HG02610 (cell line): ENCODE measurements around the gene TUBB1.
"Not testable (repeated sequence)": the region's sequence is repeated elsewhere in the genome, so short reads cannot be mapped to it uniquely, and the experiment has no call there.

Source experiments
- ATAC-seq: cut with Tn5 transposase; IDR thresholded peaks from one replicate; pipeline ENCODE4 v1.9.1; 2021; ENCODE audit warnings: mild to moderate bottlenecking, moderate library complexity; ENCODE audit not compliant: unreplicated experiment

The TUBB1 gene

GRCh38 chr20:59005523-59006166 is 13.6 kb upstream of the TUBB1 start:
- no peak for ATAC-seq

DNA sequence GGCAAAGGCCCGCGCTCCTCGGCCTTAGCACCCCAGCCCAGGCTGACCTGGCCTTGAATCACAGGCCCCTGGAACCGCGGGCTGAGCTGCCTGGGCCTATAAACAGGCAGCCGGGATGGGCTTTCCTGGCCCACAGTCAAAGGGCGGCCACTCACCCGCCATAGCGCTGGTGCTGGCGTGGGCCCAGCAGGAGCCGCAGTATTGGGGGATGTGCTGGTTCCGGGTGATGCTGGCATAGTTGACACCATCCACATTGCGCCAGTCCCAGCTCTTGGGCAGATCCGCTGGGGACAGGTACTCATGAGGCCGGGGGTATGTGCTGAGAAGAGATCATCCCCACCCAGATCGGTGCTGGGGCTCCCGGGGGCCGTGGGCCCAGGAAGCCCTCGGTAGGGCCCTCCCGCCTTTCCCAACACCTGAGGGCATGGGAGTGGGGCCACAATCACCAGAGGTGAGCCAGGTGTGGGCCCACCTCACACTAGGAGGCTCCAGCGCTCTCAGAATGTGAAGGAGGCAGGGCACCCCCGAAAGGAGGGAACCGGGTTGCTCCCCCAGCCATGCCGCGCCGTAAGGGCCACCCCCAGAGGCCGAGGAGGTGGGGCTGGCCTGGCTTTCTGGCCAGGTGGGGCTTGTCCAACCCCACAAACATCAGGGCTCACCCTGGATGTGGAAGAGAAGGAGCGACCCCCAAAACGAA is 12.9 kb upstream of the TUBB1 start:
- no peak for ATAC-seq

- ATAC-seq, result peak; percentile 18
Measured at GRCh38 chr20:59006864-59007664, 12.2 kb upstream of the TUBB1 start, which contains the start of gene CTSZ. Gene CTSZ, minus strand, starts transcription at chr20:59007254. Its CDS starts 126 bp downstream, at chr20:59007128.

GRCh38 chr20:59007665-59008511 is 11.3 kb upstream of the TUBB1 start:
- peak; percentile 30 for ATAC-seq

GRCh38 chr20:59008715-59009336 is 10.4 kb upstream of the TUBB1 start:
- ATAC-seq, result no peak

- no peak for ATAC-seq
Measured at GRCh38 chr20:59010321-59010994, 8.8 kb upstream of the TUBB1 start.

DNA sequence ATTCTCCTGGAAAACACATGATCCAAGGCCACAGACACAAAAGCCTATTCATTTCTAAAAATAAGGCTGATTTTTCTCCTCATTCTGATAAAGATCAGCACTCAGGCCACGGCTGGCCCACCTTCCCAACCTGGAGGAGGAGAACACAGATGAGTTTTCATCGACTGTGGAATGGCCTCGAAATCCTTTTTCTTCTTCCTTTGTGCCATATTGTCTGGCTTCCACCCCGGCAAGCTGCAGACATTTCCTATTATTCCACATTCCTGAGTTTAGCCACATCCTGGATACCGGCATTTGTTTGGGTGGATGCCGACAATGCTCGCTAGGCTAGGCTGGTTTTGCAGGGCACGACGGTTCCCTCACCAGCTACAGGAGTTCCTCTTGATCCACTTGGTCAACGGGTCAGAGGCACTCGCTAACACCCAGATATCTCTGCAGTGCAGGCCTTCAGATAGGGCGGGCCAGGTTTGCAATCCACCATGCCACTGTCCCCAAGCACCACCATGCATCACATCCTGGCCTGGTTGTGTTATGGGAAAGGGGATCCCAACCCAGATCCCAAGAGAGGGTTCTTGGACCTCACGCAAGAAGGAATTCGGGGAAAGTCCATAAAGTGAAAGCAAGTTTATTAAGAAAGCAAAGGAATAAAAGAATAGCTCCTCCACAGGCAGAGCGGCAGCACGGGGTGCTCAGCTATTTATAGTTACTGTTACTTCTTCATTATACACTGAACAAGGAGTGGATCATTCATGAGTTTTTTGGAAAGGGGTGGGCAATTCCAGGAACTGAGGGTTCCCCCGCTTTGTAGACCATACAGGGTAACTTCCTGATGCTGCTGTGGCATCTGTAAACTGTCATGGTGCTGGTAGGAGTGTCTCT is 8.0 kb upstream of the TUBB1 start:
- no peak for ATAC-seq

GRCh38 chr20:59011874-59012157 is 7.4 kb upstream of the TUBB1 start:
- not testable (repeated sequence) for ATAC-seq

GRCh38 chr20:59013031-59013951 is 5.9 kb upstream of the TUBB1 start:
- no peak for ATAC-seq

- no peak for ATAC-seq
Measured at GRCh38 chr20:59013959-59014608, 5.1 kb upstream of the TUBB1 start.

DNA sequence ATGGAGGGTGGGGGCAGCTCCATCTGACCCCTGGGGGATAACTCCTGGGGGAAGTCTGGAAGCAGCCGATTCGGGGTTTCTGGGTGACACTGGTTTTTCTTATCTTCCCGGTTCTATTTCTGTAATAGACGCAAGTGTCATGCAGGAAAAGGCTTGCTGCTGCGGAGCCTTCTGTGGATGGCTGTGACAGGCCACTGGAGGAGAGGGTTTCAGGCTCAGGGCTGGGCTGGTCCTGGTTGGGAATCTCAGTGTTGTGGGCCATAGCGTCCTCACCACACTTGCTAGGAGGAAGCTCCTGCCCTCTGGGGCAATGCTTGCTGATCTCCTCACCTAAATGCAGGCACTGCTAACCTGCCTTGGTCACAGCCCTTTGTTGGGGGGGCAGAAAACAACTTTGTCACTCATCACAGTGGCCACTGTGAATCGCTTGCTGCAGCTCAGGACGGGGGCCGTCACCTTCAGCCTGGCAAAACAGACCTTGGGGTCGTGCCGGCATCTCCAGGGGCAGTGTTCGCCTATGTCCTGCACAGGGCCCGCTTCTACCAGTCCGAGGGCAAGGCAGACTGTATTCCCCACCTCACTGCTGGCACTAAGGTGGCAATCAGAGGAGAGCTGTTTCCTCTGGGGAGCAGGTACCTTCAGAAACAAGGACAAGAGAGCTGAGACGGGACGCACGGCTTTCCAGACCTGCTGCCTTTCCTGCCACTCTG is 4.4 kb upstream of the TUBB1 start:
- no peak for ATAC-seq

- no peak for ATAC-seq
Measured at GRCh38 chr20:59015411-59015810, 3.8 kb upstream of the TUBB1 start.

DNA sequence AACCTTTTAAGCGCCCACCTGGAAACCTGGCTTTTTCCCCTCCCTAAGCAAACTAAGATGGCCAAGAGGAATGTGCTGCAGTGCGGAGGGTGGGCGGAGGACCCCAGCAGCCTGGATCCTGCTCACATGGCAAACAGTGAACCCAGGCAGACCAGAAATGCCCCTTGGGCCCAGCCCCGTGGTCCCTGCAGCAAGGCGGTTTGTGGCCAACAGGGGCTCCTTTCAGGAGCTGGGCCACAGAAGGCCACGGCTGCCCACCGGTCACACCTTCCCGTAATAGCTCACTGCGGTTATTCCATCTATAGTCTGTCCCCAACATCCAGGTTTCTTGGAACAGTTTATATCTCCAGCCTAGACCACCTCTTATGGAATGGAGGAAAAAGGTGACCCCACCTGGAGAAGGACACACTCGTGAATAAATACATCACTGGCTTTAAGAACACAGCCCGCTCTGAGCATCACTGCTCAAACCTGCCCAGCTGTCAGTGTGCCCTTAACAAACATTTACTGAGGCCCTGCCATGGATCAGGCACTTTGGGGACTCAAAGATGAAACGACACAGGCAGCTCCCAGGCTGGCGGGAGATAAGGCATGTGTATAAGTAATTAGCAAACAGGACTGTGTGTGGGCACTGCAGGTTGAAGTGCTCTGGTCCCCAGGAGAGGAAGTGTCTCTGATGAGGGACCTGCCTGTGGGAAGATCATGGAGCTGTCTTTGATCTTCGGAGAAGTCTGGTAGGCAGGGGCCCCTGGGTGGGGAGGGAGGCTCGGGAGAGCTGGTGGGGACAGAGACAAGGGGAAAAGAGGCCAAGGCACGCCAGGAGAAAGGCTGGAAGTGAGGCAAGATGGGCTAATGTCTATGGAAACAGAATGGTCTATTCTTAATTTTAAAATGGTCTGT is 3.2 kb upstream of the TUBB1 start:
- ATAC-seq, result no peak

- no peak for ATAC-seq
Measured at GRCh38 chr20:59016795-59017492, 2.3 kb upstream of the TUBB1 start.

DNA sequence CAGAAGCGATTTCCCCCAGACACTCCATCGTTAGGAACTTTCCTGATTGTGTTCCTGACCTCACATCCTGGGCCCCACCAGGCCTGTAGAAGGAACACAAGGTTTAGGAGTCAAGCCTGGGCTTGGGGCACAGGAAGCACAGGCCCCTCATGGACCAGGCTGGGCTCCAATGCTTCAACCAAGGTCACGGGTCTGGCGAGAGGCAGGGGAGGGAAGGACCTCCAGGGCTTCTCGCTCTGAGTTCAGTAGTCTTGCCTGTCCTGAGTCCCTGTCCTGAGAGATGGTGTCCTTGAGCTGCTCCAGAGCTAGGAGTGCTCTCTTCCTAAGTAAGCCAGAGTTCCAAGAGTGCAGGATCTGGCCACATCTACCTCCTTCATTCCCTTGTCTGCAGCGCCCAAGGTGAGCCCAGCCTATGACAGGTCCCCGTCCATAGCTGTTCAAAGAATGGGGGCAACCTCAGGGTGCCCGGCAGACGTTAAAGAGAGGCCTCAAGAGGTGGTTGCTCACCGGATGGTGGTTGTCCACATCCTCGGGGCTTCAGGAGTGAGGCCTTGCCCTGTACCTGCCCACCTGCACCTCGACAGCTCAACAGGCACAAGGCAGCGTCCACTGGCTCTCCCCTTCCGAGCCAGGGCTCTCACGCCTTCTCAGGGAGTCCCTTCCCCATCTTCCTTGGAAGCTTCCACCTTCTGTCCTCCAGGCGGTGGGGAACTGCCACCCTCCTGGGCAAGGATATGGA is 1.6 kb upstream of the TUBB1 start:
- ATAC-seq, result no peak
